IgD-negative memory B cell (primary cell): ENCODE measurements around the gene APH1B. TPM values are rescaled to one million over a fixed set of nuclear protein-coding genes. Genes with fewer than 3 reads are reported as not detected.
"Not testable (repeated sequence)": the region's sequence is repeated elsewhere in the genome, so short reads cannot be mapped to it uniquely, and the experiment has no call there.

ENCODE experiments used
- H3K27ac Mint-ChIP-seq, 3 donors: one replicate each; pipeline ENCODE4 v1.8.0; 2020 to 2022; ENCODE audit warnings: mild to moderate bottlenecking in 3 of 3, mixed read lengths in 3 of 3, moderate library complexity in 1 of 3
- H3K27me3 Mint-ChIP-seq: one replicate; pipeline ENCODE4 v1.8.0; 2021; ENCODE audit warnings: mixed read lengths
- H3K36me3 Mint-ChIP-seq: one replicate; pipeline ENCODE4 v1.8.0; 2020; ENCODE audit warnings: mild to moderate bottlenecking, mixed read lengths
- H3K4me1 Mint-ChIP-seq, 3 donors: one replicate each; pipeline ENCODE4 v1.8.0; 2020 to 2022; ENCODE audit warnings: mixed read lengths in 3 of 3, mild to moderate bottlenecking in 1 of 3
- H3K4me3 Mint-ChIP-seq, 4 donors: one replicate each; pipeline ENCODE4 v1.8.0; 2020 to 2022; ENCODE audit warnings: mild to moderate bottlenecking in 4 of 4, mixed read lengths in 4 of 4, moderate library complexity in 3 of 4
- H3K9me3 Mint-ChIP-seq, 3 donors: one replicate each; pipeline ENCODE4 v1.8.0; 2020 to 2021; ENCODE audit warnings: mixed read lengths in 3 of 3, mild to moderate bottlenecking in 1 of 3
- polyA plus RNA-seq: library from polyadenylated mRNA; unstranded; fragments of 300-500 nt; fragmentation: Illumina TruSeq; gene quantifications from one replicate; pipeline ENCODE4 v1.2.3, GENCODE V29; 2021

The APH1B gene
- polyA plus RNA-seq, 1 donor from 2014 or later = 18.5 TPM

DNA sequence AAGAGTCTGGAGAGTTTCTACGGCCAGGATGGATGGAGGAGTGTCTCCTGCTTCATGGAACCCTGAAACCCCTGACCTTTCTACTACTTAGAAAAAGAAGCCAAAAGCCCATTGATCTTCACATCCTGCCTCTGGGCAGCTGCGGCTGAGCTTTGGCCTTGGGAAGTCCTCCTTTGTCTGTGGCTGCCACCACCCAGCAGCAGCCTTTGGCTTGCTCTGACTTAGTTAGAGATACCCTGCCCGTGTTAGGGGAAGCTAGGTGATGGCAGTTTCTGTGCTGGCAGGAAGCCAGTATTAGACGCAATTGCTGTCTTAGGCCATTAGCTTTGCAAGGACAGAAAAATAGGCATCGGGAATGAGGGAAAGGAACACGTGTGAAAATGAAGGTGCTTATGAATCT is 18.8 kb downstream of the APH1B start:
- no peaks in the 10 kb centered on the region for H3K9me3 Mint-ChIP-seq
- no peak overlapping the region for H3K27ac Mint-ChIP-seq
- no peak overlapping the region for H3K4me3 Mint-ChIP-seq
- no peaks in the 10 kb centered on the region for H3K27me3 Mint-ChIP-seq
- H3K4me1 Mint-ChIP-seq = peaks cover 5 to 9% (median 8%) of the 10 kb centered on the region in 3 donors
- peaks cover 2% of the 10 kb centered on the region for H3K36me3 Mint-ChIP-seq

DNA sequence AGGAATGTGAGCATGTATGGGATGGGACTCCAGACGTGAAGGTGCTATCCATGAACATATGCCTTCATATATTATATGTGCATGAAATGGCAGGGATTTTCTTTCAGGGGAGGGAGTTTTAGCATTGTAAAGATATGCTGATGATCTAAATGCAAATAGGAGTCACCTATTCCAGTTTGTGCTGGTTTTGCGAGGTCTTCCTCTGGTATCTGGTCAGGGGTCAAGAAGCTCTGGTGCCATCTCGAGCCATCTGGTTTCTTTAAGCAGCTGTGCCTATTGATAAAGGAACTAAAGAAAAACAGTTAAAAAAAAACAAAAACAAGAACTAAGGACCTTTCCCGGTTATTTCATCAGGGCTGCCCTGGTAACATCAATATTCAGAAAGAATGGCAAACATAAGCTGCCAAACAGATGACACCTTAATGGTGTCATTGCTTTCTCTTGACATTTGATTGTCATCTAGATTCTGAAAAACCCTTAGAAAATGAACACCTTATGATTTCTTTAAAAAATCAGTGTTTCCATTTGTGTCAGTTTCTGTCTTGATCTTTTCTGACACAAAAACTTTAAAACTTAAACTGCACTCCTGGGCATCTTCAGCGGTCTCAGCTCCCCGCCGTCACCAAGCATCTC is 22.7 kb downstream of the APH1B start:
- Mint-ChIP-seq H3K36me3 (peaks cover 14% of the 10 kb centered on the region), H3K4me1 (no peaks in the 10 kb centered on the region), H3K27ac (no peak overlapping the region), H3K27me3 (no peaks in the 10 kb centered on the region), H3K9me3 (no peaks in the 10 kb centered on the region), H3K4me3 (no peak overlapping the region)

DNA sequence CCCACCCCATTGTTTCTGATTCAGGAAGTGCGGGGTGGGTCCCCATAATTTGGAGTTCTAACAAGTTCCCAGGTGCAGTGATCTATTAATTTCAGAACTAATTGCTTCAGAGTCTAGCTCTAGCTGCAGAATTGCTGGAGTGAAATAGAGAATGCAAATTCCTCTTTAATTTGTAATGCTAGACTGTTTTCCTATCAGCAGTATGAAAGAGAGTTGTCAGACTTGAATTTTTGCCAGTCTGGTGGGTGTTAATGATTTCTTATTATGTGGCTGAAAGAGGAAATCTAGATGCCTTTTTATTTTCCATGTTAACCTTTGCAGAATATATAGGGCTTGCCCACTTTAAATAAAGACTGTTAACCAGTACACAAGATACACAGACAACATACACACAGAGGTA is 23.7 kb downstream of the APH1B start:
- Mint-ChIP-seq H3K27me3 (no peaks in the 10 kb centered on the region), H3K36me3 (peaks cover 16% of the 10 kb centered on the region)

DNA sequence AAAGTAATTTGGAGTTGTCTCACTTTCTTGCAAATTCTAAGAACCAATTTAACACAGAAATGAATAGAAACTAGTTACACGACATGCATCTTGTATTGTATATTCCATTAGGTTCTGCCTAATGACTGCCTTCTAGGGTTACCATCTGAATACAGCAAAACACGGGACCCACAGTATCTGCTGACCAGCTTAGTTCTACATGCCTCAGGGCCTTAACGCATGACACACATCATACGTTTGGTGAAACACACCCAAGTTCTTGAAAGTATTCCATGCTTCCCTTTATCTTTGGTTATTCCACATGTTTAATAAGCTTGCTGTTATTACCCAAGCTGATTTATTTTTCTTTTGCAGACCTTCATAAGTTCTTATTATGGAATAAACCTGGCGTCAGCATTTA is 27.9 kb downstream of the APH1B start:
- H3K27me3 Mint-ChIP-seq = no peaks in the 10 kb centered on the region
- H3K27ac Mint-ChIP-seq = no peak overlapping the region
- no peak overlapping the region for H3K4me3 Mint-ChIP-seq
- no peaks in the 10 kb centered on the region for H3K9me3 Mint-ChIP-seq
- H3K36me3 Mint-ChIP-seq = peaks cover 16% of the 10 kb centered on the region
- H3K4me1 Mint-ChIP-seq = no peaks in the 10 kb centered on the region

More for the DNA sequence above, 23.7 kb downstream of the APH1B start:
- Mint-ChIP-seq H3K4me3 (no peak overlapping the region), H3K4me1 (no peaks in the 10 kb centered on the region), H3K9me3 (no peaks in the 10 kb centered on the region), H3K27ac (no peak overlapping the region)

DNA sequence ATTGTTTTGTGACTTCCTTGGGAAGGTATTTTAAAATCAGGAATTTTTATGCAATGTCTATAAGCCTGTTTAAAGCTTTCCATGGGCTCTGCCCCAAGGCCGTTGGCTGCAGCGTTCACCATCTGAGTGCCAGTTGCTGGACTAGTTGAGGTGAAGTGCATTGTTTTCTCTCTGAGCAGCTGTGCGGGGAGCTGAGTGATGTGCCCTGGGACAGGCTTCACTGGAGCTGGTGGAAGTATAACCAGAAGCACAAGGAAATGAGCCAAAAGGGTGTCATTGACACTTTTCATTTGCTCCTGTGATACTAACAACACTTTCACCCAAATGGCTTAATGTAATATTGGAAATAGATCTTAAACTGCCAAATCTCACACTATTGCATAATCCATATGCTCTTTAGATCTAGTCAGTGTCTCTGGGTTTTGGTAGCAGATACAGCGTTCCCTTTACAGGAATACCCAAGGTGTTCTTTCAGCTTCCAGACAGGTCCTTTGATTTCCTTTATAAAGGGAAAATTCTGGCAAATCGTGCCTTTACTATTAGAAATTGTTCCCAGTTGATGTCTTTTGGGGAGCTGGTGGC is 29.2 kb downstream of the APH1B start:
- Mint-ChIP-seq H3K36me3 (peaks cover 19% of the 10 kb centered on the region), H3K4me3 (no peak overlapping the region), H3K27ac (no peak overlapping the region)

DNA sequence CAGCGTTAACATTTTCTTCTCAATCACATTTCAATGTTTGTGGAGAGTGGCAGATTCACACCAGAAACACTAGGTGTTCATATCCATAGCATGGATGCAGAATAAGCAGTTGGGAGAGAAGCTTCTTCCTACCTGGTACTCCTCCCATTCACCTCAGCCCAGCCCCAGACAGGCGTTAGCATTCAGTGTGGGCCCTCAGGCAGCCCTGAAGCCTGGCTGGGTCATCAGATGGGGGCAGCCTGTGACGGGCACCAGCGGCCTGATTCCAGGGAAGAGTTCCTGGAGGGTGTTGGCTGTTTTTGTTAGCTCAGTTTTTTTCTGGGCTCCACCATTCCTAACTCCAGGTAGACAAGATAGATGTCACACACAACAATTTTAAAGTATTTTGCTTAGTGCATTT is 31.1 kb downstream of the APH1B start:
- H3K4me1 Mint-ChIP-seq = no peaks in the 10 kb centered on the region

More for the DNA sequence above, 29.2 kb downstream of the APH1B start:
- Mint-ChIP-seq H3K4me1 (no peaks in the 10 kb centered on the region), H3K27me3 (no peaks in the 10 kb centered on the region), H3K9me3 (no peaks in the 10 kb centered on the region)

DNA sequence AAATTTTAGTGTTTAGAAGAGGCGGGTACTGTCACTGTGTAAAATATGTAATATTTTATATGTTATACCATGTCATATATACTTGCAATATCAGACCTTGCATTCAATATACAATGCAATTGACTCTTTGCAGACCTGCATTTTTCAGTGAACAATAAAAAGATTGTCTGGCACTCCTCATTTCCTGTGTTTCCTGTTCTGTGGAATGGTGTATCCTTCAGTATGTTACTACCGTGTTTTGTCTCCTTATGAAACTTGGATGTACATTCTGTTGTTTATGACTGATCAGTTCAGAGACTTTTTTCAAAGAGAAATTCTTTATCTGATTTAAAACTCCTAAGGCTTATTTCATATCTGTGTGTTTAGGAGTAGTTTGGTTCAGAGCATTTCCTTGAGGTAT is 31.5 kb downstream of the APH1B start:
- H3K36me3 Mint-ChIP-seq = peaks cover 13% of the 10 kb centered on the region
- no peak overlapping the region for H3K4me3 Mint-ChIP-seq
- H3K9me3 Mint-ChIP-seq = no peaks in the 10 kb centered on the region
- H3K4me1 Mint-ChIP-seq = no peaks in the 10 kb centered on the region
- H3K27me3 Mint-ChIP-seq = no peaks in the 10 kb centered on the region
- no peak overlapping the region for H3K27ac Mint-ChIP-seq

More for the DNA sequence above, 31.1 kb downstream of the APH1B start:
- Mint-ChIP-seq H3K27ac (no peak overlapping the region), H3K36me3 (peaks cover 14% of the 10 kb centered on the region), H3K9me3 (no peaks in the 10 kb centered on the region), H3K27me3 (no peaks in the 10 kb centered on the region), H3K4me3 (no peak overlapping the region)

DNA sequence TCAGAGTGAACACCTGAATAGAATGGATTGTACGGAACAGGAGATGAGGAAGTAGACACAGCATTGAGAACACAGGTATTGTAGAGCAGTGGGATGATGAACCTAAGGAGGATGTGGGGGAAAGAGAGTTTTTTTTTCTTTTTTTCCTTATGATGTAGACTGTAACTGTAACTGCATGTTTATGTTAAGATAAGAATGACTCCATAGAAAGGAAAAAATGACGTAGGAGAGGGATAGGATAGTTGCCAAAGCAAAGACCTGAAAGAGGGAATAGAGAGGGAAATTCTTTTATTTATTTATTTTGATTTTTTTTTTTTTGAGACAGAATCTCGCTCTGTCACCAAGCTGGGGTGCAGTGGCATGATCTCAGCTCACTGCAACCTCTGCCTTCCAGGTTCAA is 33.2 kb downstream of the APH1B start:
- Mint-ChIP-seq H3K9me3 (no peaks in the 10 kb centered on the region), H3K4me1 (peaks cover 0 to 4% (median 2%) of the 10 kb centered on the region in 3 donors), H3K27ac (no peak overlapping the region), H3K36me3 (peaks cover 3% of the 10 kb centered on the region), H3K4me3 (no peak overlapping the region), H3K27me3 (no peaks in the 10 kb centered on the region)

DNA sequence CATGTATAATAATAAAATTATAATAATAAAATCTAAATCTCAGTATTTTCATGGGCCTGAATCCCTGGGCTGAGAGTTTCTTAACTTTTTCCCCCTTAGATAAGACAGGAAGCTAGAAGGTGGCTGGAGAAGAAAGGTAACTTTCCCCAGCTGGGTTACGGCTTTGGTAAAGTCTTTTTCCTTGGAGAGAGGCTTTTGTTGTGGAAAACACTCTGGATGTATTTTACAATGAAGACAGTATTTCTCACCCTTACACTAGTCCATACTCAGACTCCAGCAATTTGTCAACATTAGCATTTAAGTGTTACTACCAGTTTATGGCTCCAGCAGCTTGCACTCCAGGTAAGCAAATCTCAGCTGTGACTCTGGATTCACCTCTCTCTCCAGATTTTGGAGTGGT is 34.9 kb downstream of the APH1B start:
- peaks cover 3% of the 10 kb centered on the region for H3K36me3 Mint-ChIP-seq
- no peak overlapping the region for H3K4me3 Mint-ChIP-seq
- H3K9me3 Mint-ChIP-seq = no peaks in the 10 kb centered on the region
- H3K4me1 Mint-ChIP-seq = peaks cover 0 to 8% (median 4%) of the 10 kb centered on the region in 3 donors
- no peaks in the 10 kb centered on the region for H3K27me3 Mint-ChIP-seq
- H3K27ac Mint-ChIP-seq = no peak overlapping the region

DNA sequence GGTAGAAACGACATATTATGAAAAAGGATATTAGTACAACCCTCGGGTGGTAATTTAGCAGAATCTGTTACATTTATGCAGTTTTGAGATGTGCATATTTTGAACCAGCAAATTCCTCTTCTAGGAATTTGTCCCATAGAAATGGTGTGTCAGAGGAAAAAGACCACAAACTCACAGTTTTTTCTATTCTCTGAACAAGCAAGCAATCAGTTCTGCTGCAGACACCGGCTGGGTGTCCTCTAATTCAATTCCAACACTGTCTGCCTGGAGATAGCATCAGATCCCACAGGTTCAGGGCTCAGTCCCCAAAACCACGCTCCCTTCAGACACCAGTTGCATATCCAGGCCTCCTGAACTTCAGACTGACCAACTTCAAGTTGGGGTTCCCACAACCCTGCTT is 36.4 kb downstream of the APH1B start:
- no peaks in the 10 kb centered on the region for H3K9me3 Mint-ChIP-seq
- peaks cover 3% of the 10 kb centered on the region for H3K36me3 Mint-ChIP-seq
- peaks cover 0 to 8% (median 4%) of the 10 kb centered on the region in 3 donors for H3K4me1 Mint-ChIP-seq
- H3K4me3 Mint-ChIP-seq = no peak overlapping the region
- H3K27me3 Mint-ChIP-seq = no peaks in the 10 kb centered on the region
- no peak overlapping the region for H3K27ac Mint-ChIP-seq

DNA sequence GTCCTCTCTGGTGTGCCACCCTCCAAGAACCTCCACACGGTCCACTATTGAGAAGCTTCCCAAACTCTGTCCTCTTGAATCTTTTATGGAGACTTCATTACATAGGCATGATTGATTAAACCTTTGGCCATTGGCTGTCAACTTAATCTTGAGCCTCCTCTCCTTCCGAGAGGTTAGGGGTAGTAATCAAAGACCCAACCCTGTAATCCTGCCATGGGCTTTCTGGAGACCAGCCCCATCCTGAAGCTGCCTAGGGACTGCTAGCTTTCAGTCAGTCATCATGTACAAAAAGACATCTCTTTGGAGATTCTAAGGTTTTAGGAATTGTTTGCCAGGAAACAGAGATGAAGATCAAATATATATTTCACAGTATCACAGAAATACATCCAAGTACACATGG is 37.0 kb downstream of the APH1B start:
- Mint-ChIP-seq H3K36me3 (peaks cover 3% of the 10 kb centered on the region), H3K27me3 (no peaks in the 10 kb centered on the region), H3K9me3 (no peaks in the 10 kb centered on the region), H3K4me3 (no peak overlapping the region), H3K27ac (no peak overlapping the region), H3K4me1 (peaks cover 0 to 8% (median 4%) of the 10 kb centered on the region in 3 donors)

DNA sequence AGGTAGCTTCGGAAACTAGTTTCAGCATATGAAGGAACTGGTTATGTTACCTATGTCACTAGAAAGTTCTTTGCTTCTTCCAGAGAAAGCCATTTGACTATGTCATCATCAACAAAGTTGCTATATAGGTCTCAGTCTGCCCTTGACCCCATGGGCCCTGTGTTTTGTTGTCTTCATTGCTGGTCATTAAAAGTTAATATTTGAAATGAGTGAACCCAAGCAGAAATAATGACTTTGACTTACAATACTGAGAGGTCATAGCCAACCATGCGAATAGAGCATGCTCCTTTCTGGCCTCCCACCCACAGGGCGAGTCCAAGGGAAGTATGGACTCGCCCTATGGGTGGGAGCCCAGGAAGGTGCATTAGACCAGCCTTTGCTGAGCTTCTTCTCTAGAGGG is 40.9 kb downstream of the APH1B start:
- H3K27me3 Mint-ChIP-seq = no peaks in the 10 kb centered on the region
- H3K27ac Mint-ChIP-seq = no peak overlapping the region
- no peak overlapping the region for H3K4me3 Mint-ChIP-seq
- H3K9me3 Mint-ChIP-seq = no peaks in the 10 kb centered on the region
- peaks cover 0 to 8% (median 4%) of the 10 kb centered on the region in 3 donors for H3K4me1 Mint-ChIP-seq
- H3K36me3 Mint-ChIP-seq = no peaks in the 10 kb centered on the region

DNA sequence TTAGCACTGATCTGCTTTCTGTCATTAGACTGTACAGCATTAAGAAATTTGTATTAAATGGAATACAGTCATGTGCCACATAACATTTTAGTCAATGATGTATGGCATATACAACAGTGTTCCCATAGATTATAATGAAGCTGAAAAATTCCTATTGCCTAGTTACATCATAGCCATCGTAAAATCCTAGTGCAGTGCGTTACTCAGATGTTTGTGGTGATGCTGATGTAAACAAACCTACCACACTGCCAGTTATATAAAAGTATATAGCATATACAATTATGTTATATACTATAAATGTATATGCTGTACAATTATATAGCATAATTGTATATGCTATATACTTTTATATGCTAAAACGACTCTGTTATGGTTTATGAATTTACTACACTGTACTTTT is 41.7 kb downstream of the APH1B start:
- no peak overlapping the region for H3K4me3 Mint-ChIP-seq
- no peak overlapping the region for H3K27ac Mint-ChIP-seq
- no peaks in the 10 kb centered on the region for H3K36me3 Mint-ChIP-seq
- no peaks in the 10 kb centered on the region for H3K27me3 Mint-ChIP-seq
- peaks cover 0 to 8% (median 4%) of the 10 kb centered on the region in 3 donors for H3K4me1 Mint-ChIP-seq
- H3K9me3 Mint-ChIP-seq = no peaks in the 10 kb centered on the region

DNA sequence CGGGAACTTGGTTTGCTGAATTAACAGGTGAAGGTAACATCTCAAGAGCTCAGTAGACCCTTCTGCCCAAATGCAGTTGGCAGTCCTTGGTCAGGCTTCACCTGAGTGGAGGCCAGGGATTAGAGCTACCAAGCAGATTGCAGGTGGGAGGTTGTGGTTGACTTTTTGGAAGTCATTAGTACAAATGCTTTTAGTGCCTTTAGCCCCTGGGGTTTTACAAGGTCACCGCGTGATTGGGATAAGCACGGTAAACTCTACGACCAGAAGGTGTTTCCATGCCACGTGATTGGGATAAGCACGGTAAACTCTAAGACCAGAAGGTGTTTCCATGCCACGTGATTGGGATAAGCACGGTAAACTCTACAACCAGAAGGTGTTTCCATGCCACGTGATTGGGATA is 43.0 kb downstream of the APH1B start:
- H3K27ac Mint-ChIP-seq, H3K27me3 Mint-ChIP-seq, H3K36me3 Mint-ChIP-seq, H3K9me3 Mint-ChIP-seq, H3K4me1 Mint-ChIP-seq, H3K4me3 Mint-ChIP-seq: not testable (repeated sequence)

DNA sequence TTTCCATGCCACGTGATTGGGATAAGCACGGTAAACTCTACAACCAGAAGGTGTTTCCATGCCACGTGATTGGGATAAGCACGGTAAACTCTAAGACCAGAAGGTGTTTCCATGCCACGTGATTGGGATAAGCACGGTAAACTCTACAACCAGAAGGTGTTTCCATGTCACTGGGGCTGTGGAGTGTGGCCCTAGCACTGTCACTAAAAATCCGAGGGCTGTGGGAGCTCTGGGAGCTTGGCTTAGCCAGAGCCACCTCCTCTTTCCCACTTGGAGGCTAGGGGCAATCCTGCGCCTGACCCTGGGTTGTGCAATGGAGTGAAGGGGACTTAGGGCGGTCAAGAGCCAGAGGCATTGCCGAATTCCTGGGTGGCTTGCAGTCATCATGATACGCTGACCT is 43.6 kb downstream of the APH1B start:
- H3K4me1 Mint-ChIP-seq, H3K36me3 Mint-ChIP-seq, H3K9me3 Mint-ChIP-seq, H3K27ac Mint-ChIP-seq, H3K27me3 Mint-ChIP-seq, H3K4me3 Mint-ChIP-seq: not testable (repeated sequence)

DNA sequence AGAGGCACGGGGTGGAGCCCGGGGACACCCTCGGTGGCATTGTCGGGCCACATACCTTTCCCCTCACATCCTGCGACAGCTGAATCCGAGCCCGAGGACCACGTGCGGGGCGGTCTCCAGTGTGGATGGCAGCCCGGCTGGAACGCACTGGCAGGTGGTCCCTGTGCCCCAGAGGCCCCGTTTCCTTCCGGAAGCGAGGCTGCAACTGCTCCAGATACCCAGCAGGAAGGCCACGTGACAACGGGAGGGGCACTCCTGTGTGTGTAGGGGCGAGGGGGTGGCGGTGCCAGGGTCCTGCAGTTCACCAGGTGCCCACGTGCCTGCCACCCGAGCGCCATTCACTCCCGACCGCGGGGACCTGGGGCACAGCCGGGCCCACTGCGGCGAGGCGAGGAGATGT is 44.1 kb downstream of the APH1B start:
- Mint-ChIP-seq H3K36me3 (peaks cover 1% of the 10 kb centered on the region), H3K9me3 (no peaks in the 10 kb centered on the region), H3K27me3 (no peaks in the 10 kb centered on the region), H3K4me1 (peaks cover 0 to under 1% (median 0%) of the 10 kb centered on the region in 3 donors), H3K4me3 (no peak overlapping the region), H3K27ac (no peak overlapping the region)
